ENCODE data around the gene MMADHC. TPM values are rescaled to one million over a fixed set of nuclear protein-coding genes. Genes with fewer than 3 reads are reported as not detected.

Gene MMADHC
- total RNA-seq, 2 experiments from 2014 or later: 130 to 132 TPM

GRCh38 chr2:149525323-149525722 lies 62.3 kb downstream of the MMADHC start:
- Mint-ChIP-seq H3K36me3 (ENCODE audit: low read depth) (no peaks in the 10 kb centered on the region), H3K27me3 (peaks cover 15% of the 10 kb centered on the region), H3K4me3 (no peak overlapping the region), H3K4me1 (ENCODE audit: low read depth) (no peaks in the 10 kb centered on the region), H3K27ac (no peak overlapping the region), H3K9me3 (peaks cover 2% of the 10 kb centered on the region)
- intact Hi-C loops (cut with micrococcal nuclease): no loop called here
- ChIA-PET CTCF (no interaction called here), POLR2A (no interaction called here)
- DNase-seq: no peak
- TF ChIP-seq CTCF (IDR thresholded peaks at IDR 0.05): no peak
- ATAC-seq: no peak
